Right kidney (tissue), 1 donor: Measurements from ENCODE around the gene RAD1.

ENCODE experiments used
- DNase-seq: peaks from one replicate; pipeline ENCODE4 v3.0.0-alpha.2; 2016

The RAD1 gene

DNA sequence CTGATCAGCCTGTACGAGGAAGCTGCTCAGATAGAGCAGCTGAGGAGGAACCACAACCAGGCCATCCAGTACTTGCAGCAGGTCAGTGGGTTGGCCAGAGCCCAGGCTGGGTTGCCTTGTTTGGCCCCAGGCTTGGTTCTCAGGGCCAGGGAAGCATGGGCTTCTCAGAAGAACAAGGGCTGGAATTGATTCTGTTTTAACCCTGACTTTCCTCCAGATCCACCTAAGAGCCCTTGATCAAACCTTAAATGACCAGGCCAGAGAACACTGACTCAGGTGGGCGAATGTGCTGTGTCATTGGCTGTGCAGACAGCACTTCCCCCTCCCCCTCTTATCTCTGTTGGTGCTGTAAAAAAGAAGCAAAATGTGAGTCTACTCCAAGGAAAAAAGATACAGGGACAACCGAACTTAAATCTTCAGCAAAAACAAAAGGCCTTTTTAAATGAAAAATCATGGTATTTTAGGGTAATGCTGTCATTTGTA, 48.3 kb downstream of the RAD1 start:
- DNase-seq: no peak

DNA sequence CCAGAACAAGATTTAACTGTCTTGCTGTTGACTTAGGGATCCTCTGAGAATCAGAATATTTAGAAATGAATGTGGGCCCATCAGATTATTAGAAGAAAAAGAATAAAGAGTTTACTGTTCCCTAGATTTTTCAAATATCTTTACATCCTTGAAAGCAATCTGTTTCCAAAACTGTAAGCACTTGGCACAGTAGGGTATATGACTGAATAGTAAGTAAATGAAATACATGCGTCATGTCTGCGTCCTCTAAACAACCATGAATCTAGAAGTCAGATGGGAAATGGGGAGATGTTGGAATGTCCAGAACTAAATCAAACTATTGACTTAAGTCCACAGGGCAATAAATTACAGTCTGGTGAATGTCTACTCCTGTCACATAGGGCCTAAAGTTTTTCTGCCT, 50.2 kb downstream of the RAD1 start:
- DNase-seq: no peak

DNA sequence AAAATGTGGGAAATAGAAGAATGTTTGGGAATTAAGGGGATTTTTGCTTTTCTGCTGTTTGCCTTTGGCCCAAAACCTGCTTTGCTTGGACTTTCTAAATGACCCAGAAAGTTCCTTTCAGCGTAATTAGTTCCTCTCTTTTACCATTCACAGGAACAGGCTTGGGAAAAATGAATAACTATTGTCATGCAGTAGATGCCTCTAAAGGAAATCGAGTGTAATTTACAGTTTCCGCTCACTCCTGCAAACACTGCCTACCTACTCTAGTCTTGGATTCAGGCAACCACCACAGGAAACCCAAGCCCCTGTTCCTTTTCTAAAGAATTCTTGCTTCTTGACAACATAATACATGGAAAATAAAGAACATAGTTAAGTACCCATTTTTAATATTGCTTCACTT, 51.4 kb downstream of the RAD1 start:
- no peak for DNase-seq

DNA sequence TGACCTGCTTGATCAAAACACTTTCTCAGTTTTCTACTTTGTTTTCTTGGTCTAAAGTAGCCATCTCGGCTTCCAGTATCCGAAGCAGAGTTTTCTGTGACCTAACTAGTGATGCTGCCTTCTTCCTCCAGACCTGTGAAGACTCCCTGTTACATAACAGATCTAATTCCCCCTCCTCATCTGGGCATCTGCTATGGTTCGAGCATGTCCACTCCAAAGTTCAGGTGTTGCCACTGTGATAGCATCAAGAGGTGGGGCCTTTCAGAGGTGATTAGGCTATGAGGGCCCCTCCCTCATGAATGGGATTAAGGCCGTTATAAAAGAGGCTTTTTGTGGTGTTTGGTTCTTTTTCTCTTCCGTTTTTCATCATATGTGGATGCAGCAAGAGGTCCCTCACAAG, 56.1 kb downstream of the RAD1 start:
- no peak for DNase-seq

DNA sequence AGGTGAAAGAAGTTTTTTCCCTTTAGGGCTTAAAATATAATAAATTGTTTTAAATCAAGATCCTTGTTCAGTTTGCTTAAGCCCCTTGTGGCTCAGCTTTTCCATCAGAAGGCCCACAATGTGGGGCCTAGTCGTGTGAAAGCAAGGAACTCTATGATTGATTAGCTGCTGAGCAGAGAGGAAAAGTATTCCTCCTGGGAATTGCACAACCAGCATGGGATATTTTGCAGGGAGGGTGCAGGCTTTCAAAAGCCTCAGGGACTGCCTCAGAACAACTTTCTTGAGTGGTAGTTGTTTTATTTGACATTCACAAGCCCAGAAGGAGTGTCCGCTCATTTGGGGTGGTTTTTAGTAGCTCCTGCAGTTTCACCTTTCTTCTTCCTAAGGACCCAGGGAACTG, 56.5 kb downstream of the RAD1 start:
- no peak for DNase-seq

DNA sequence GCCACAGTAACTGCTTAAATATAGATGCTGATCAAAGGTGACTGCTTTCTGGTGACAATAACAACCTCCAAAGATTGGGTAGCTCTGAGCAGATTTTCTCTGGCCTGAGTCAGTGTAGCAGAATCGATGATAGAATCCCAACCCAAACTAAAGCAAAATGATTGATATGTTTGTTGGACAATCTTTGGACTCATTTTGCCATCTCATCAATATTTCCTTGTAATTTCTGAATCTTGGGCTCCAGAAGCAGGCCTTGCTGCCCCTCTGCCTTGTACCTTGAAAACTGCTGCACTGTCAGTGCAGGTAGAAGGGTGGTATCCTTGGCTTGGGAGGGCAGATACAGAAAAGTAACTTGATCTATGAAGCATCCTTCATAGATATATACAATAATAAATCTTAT, 57.4 kb downstream of the RAD1 start:
- DNase-seq: no peak

DNA sequence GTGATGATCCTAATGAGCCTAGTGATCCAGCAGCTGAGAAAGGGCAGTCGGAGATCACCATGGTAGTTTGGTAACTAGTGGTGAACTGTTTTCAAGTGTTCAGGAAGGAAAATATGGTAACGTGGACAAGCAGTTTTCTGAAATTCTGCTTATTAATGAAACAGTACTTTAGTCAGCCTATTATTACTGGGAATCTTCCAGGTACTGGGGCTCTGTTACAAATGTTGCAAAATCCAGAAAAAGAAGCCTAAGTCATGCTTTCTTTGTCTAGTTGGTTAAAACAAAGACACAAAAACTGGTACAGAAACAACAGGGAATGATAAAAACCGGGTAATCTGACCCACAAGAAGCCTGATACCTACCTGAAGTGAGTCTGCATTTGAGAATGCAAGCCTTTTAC, 58.1 kb downstream of the RAD1 start:
- DNase-seq: no peak
